Amniotic stem cell (primary cell): ENCODE results near the gene OR2H1.

Source experiments
- DNase-seq: peaks from one replicate; lab custom pipeline; 2025; lab: John Stamatoyannopoulos, UW

The OR2H1 gene

GRCh38 chr6:29510746-29511300 lies 53.9 kb downstream of the OR2H1 start:
- DNase-seq: no peak
